Fibroblast of the aortic adventitia (primary cell): ENCODE measurements around the gene ABTB2. TPM values are rescaled to one million over a fixed set of nuclear protein-coding genes. Genes with fewer than 3 reads are reported as not detected.

Source experiments
- DNase-seq: peaks from one replicate; pipeline ENCODE4 v3.0.0-alpha.2; 2010; ENCODE audit warnings: low read depth
- H3K4me3 ChIP-seq: 2 replicates; pipeline ENCODE4 v1.5.1; 2011; ENCODE audit warnings: low read depth, mild to moderate bottlenecking, control low read depth, low read length, moderate library complexity
- CTCF ChIP-seq: IDR thresholded peaks from 2 replicates; pipeline ENCODE4 v1.5.1; 2011; ENCODE audit warnings: mild to moderate bottlenecking, low read length, control low read depth, inconsistent platforms; ENCODE audit not compliant: insufficient read depth
- total RNA-seq: library from RNA; depleted of rRNA; stranded (reverse); fragments of >200 nt; gene quantifications from 2 replicates; pipeline ENCODE4 v1.2.3, GENCODE V29; 2012; ENCODE audit warnings: low replicate concordance

ABTB2 gene
- total RNA-seq, 1 donor, result 1.7 TPM

- no peak overlapping the region for H3K4me3 ChIP-seq
- peak; percentile 34 for DNase-seq
- TF ChIP-seq CTCF, result no peak
Observed at GRCh38 chr11:34339149-34340064, 18.4 kb downstream of the ABTB2 start.

- H3K4me3 ChIP-seq, result no peak overlapping the region
- TF ChIP-seq CTCF, result no peak
- no peak for DNase-seq
Observed at GRCh38 chr11:34337016-34337415, 20.8 kb downstream of the ABTB2 start.

- DNase-seq, result no peak
- no peak for TF ChIP-seq CTCF
- no peak overlapping the region for H3K4me3 ChIP-seq
Observed at GRCh38 chr11:34335801-34336200, 22.0 kb downstream of the ABTB2 start.

- H3K4me3 ChIP-seq, result no peak overlapping the region
- TF ChIP-seq CTCF, result no peak
- no peak for DNase-seq
Observed at GRCh38 chr11:34335331-34335730, 22.5 kb downstream of the ABTB2 start.

- H3K4me3 ChIP-seq, result no peak overlapping the region
- no peak for TF ChIP-seq CTCF
- no peak for DNase-seq
Observed at GRCh38 chr11:34333787-34334186, 24.0 kb downstream of the ABTB2 start.

GRCh38 chr11:34332524-34332923 lies 25.3 kb downstream of the ABTB2 start:
- no peak for TF ChIP-seq CTCF
- no peak overlapping the region for H3K4me3 ChIP-seq
- no peak for DNase-seq

- DNase-seq, result no peak
- TF ChIP-seq CTCF, result no peak
- no peak overlapping the region for H3K4me3 ChIP-seq
Observed at GRCh38 chr11:34331736-34332135, 26.1 kb downstream of the ABTB2 start.
